ENCODE data around the gene S100A3.

Gene S100A3

DNA sequence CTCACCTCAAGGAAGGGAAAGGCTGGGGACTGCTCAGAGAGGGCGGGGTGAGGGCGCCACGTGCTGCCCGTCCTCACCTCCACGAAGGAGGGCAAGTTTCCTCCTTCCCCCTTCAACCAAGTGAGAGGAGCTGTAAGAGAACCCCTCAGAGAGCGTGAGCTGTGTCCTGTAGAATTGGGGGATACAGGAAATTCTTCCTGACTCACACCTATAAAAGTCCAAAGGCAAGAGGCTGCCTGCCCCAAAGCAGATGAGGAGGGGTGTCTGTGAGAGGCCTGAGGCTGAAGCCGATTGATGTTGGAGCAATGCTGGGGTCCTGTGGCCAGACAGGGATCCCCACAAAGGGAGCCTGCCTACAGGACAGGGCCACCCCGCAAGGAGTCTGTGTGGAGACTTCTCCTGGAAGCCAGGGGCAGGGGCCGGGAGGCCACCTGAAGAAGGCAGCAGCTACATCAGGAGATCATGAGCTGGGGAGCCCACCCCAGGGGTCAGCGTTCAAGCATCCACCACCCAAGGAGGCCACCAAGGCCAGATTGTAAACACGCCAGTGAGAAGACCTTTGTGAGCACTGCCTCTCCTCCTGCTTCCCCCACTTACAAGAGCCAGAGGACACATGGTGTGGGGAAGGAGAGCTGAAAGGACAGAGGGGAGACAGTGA is 41.0 kb downstream of the S100A3 start:
- DNase-seq = no peak

DNA sequence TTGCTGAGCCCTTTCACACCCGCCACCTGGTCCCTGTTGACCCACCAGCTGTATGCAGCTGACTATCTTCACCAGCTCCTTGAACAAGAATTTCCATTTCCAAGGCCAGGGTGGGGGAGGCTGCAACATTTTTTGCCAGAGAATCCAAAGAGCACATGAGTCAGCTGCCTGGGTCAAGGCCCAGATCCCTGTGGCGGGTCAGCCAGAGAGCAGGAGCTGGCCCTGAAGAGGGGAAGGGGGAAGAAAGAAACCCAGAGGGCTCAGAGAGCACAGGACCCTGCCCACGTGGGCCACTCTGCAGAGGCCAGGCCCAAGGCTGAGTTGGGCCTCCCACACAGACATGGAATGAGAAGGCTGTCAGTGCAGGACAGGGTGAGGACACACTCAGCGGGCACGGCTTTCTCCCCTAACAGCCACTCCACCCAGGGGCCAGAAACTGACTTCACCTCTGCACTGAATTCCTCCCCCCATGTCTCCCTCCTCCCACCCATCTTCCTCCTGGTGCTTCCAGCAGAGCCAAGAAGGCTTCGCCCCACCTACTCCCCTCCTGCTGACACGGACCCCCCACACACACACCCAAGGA is 42.1 kb downstream of the S100A3 start:
- DNase-seq = no peak

DNA sequence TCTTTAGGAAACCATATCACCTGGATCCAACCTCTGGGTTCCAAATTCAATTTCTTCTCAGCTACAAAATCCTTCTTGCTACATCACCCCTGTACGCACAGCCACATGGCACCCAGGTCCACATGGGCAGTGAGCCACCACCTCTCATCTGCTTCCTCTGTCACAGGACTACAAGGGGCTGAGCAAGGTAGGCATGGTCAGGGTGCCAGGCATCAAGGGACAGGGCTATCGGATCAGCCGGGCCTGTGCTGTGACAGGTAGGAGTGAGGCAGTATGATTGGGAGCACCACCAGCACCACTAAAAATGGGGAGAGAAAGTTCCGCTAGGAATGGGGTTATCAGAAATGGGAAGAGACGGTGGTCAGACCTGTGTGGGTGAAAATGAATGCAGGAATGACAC is 42.7 kb downstream of the S100A3 start:
- no peak for DNase-seq

DNA sequence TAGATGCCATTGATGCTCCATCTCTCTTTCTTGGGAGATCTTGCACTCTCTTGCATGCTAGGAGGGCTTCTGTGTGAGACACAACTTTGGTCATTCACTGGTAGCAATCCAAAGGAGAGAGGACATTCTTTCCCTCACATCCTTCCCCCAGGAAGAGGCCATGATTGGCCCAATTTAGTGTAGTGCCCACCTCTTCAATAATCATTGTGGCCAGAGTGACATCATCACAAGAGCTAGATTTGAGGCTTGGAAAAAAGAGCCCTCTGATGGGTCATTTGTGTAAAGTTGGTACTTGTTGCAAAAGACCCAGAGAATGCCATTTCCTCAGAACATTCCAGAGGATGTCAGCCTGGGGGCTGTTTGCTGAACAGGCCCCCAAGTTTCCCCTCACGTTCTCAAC is 43.5 kb downstream of the S100A3 start:
- no peak for DNase-seq

DNA sequence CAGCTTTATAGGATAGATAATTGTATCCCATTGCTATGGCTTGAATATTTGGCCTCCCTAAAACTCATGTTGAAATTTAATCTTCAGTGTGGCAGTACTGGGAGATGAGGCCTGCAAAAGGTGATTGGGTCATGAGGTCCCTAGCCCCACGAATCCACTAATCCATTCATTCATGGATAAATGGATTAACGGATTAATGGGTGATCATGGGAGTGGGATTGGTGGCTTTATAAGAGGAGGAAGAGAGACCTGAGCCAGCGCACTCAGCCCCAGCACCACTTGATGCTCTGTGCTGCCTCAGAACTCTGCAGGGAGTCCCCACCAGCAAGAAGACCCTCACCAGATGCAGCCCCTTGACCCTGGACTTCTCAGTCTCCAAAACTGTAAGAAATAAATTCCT is 45.3 kb downstream of the S100A3 start:
- DNase-seq = no peak

DNA sequence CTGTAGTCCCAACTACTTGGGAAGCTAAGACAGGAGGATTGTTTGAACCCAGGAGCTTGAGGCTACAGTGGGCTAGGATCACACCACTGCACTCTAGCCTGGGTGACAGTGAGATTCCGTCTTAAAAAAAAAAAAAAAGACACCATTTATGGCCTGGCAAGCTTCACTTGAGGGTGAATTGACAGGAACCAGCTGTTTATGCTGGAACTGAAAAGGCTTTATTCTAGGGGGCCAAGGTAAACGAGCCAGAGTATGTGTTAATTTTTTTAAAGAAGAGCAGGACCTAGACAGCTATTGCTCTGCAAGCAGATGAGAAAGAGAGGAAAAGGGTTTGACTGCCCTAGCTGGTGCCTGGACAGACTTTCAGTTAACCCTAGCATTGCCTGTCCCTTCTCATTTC is 50.3 kb downstream of the S100A3 start:
- DNase-seq = no peak
